GM06990 (cell line): ENCODE data around the gene PTPRD.

Experiments
- DNase-seq: peaks from one replicate; pipeline ENCODE4 v3.0.0-alpha.2; 2011; ENCODE audit not compliant: insufficient read length; ENCODE audit errors: extremely low read depth
- H3K27me3 ChIP-seq: replicated peaks from 2 replicates; pipeline ENCODE4 v1.6.0; 2011; ENCODE audit warnings: low read length; ENCODE audit not compliant: control insufficient read depth, insufficient read depth
- H3K36me3 ChIP-seq: 2 replicates; pipeline ENCODE4 v1.5.1; 2011; ENCODE audit warnings: low read length; ENCODE audit not compliant: control insufficient read depth, insufficient read depth
- H3K4me3 ChIP-seq: replicated peaks from 2 replicates; pipeline ENCODE4 v1.5.1; 2011; ENCODE audit warnings: low read depth, mild to moderate bottlenecking, control low read depth, low read length
- CTCF ChIP-seq: IDR thresholded peaks from 2 replicates; pipeline ENCODE4 v1.5.1; 2011; ENCODE audit warnings: low read length, control low read depth, mild to moderate bottlenecking, inconsistent platforms; ENCODE audit not compliant: insufficient read depth, poor library complexity, severe bottlenecking

PTPRD gene

GRCh38 chr9:8382266-8382665 is 2230.5 kb downstream of the PTPRD start:
- H3K27me3 ChIP-seq, result no peaks in the 10 kb centered on the region
- no peak for DNase-seq
- H3K36me3 ChIP-seq, result no peaks in the 10 kb centered on the region
- no peak for TF ChIP-seq CTCF
- no peak overlapping the region for H3K4me3 ChIP-seq

- DNase-seq, result no peak
Observed at GRCh38 chr9:8381601-8382000, 2231.2 kb downstream of the PTPRD start.

GRCh38 chr9:8374471-8374870 is 2238.3 kb downstream of the PTPRD start:
- no peak overlapping the region for H3K4me3 ChIP-seq
- no peaks in the 10 kb centered on the region for H3K36me3 ChIP-seq
- TF ChIP-seq CTCF, result no peak
- no peak for DNase-seq
- no peaks in the 10 kb centered on the region for H3K27me3 ChIP-seq

More at GRCh38 chr9:8381601-8382000, 2231.2 kb downstream of the PTPRD start:
- Histone ChIP-seq H3K27me3 (no peaks in the 10 kb centered on the region), H3K36me3 (no peaks in the 10 kb centered on the region), H3K4me3 (no peak overlapping the region)
- no peak for TF ChIP-seq CTCF

GRCh38 chr9:8371686-8372085 is 2241.1 kb downstream of the PTPRD start:
- no peaks in the 10 kb centered on the region for H3K27me3 ChIP-seq
- TF ChIP-seq CTCF, result no peak
- H3K4me3 ChIP-seq, result no peak overlapping the region
- DNase-seq, result no peak
- no peaks in the 10 kb centered on the region for H3K36me3 ChIP-seq

- Histone ChIP-seq H3K27me3 (no peaks in the 10 kb centered on the region), H3K4me3 (no peak overlapping the region), H3K36me3 (no peaks in the 10 kb centered on the region)
- TF ChIP-seq CTCF, result no peak
- DNase-seq, result no peak
Observed at GRCh38 chr9:8366161-8366926, 2246.5 kb downstream of the PTPRD start.
